ENCODE results near the gene PGBD4.

DNA sequence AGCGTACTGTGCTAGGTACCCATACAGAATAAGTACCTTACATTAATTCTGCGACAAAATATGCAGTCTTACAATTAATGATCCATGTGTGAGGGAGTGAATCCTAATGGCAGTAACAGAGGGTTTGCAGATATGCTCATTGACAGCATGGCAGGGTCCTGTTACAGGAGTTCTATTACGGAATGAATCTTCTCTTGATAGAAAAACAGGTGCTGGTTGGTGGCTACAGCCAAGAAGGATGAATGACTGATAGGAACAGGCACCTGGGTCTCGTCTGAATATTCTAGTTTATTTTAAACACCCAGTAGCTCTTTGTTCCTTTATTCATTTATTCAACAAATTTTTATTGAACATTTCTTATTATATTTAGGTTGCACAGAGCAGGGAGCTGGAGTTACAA, 22.8 kb downstream of the PGBD4 start:
- TF ChIP-seq POLR2AphosphoS5 (IDR thresholded peaks at IDR 0.05) (no peak), POLR2A (IDR thresholded peaks at IDR 0.05) (no peak)
- TF ChIP-seq, protein P1, sequence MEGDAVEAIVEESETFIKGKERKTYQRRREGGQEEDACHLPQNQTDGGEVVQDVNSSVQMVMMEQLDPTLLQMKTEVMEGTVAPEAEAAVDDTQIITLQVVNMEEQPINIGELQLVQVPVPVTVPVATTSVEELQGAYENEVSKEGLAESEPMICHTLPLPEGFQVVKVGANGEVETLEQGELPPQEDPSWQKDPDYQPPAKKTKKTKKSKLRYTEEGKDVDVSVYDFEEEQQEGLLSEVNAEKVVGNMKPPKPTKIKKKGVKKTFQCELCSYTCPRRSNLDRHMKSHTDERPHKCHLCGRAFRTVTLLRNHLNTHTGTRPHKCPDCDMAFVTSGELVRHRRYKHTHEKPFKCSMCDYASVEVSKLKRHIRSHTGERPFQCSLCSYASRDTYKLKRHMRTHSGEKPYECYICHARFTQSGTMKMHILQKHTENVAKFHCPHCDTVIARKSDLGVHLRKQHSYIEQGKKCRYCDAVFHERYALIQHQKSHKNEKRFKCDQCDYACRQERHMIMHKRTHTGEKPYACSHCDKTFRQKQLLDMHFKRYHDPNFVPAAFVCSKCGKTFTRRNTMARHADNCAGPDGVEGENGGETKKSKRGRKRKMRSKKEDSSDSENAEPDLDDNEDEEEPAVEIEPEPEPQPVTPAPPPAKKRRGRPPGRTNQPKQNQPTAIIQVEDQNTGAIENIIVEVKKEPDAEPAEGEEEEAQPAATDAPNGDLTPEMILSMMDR (IDR thresholded peaks at IDR 0.05), result no peak

Data from sigmoid colon (tissue), 4 donors.